NCI-H2171 (cell line): Measurements from ENCODE around the gene DERA.
"Not testable (repeated sequence)": the region's sequence is repeated elsewhere in the genome, so short reads cannot be mapped to it uniquely, and the experiment has no call there.

Source experiments
- DNase-seq: peaks from one replicate; lab custom pipeline; 2025; lab: John Stamatoyannopoulos, UW

DERA gene

GRCh38 chr12:16008421-16008824 lies 97.3 kb downstream of the DERA start:
- no peak for DNase-seq

GRCh38 chr12:16012117-16012516 lies 101.0 kb downstream of the DERA start:
- DNase-seq, result no peak

GRCh38 chr12:16013722-16014121 lies 102.6 kb downstream of the DERA start:
- DNase-seq, result not testable (repeated sequence)

GRCh38 chr12:16014394-16014793 lies 103.3 kb downstream of the DERA start:
- DNase-seq, result not testable (repeated sequence)

- DNase-seq, result no peak
These were observed 105.6 kb downstream of the DERA start for GRCh38 chr12:16016748-16017147.

- DNase-seq, result no peak
These were observed 107.2 kb downstream of the DERA start for GRCh38 chr12:16018306-16018705.

GRCh38 chr12:16019136-16019535 lies 108.0 kb downstream of the DERA start:
- no peak for DNase-seq

- no peak for DNase-seq
These were observed 108.9 kb downstream of the DERA start for GRCh38 chr12:16020031-16020430.

- no peak for DNase-seq
These were observed 109.9 kb downstream of the DERA start for GRCh38 chr12:16021026-16021425.

- no peak for DNase-seq
These were observed 110.5 kb downstream of the DERA start for GRCh38 chr12:16021676-16022075.

GRCh38 chr12:16027002-16027401 lies 115.9 kb downstream of the DERA start:
- no peak for DNase-seq

GRCh38 chr12:16030744-16031143 lies 119.6 kb downstream of the DERA start:
- DNase-seq, result no peak

- no peak for DNase-seq
These were observed 123.1 kb downstream of the DERA start for GRCh38 chr12:16034136-16034817.

GRCh38 chr12:16036073-16036472 lies 124.9 kb downstream of the DERA start:
- DNase-seq, result no peak

GRCh38 chr12:16037533-16037932 lies 126.4 kb downstream of the DERA start:
- DNase-seq, result no peak

GRCh38 chr12:16043480-16043879 lies 132.3 kb downstream of the DERA start:
- no peak for DNase-seq

- DNase-seq, result no peak
These were observed 135.1 kb downstream of the DERA start for GRCh38 chr12:16046266-16046665.

- DNase-seq, result no peak
These were observed 137.4 kb downstream of the DERA start for GRCh38 chr12:16048511-16048910.

GRCh38 chr12:16056910-16057309 lies 145.8 kb downstream of the DERA start:
- DNase-seq, result no peak

- DNase-seq, result not testable (repeated sequence)
These were observed 146.2 kb downstream of the DERA start for GRCh38 chr12:16057351-16057751.

GRCh38 chr12:16062611-16063010 lies 151.5 kb downstream of the DERA start:
- no peak for DNase-seq

GRCh38 chr12:16063726-16064125 lies 152.6 kb downstream of the DERA start:
- DNase-seq, result no peak

GRCh38 chr12:16070113-16070512 lies 159.0 kb downstream of the DERA start:
- DNase-seq, result no peak

GRCh38 chr12:16072678-16073077 lies 161.5 kb downstream of the DERA start:
- peak; percentile 47 for DNase-seq
